OCI-LY7 (cell line): ENCODE measurements around the gene ZDHHC9.

Experiments used
- CTCF ChIP-seq: fragments of 200-600 bp; sonication (generic); conservative IDR thresholded peaks from 2 replicates; pipeline ENCODE4 v1.5.1; 2014; ENCODE audit warnings: mild to moderate bottlenecking, antibody characterized with exemption, low read length, moderate library complexity, mixed read lengths
- EZH2phosphoT487 ChIP-seq: fragments of 200-600 bp; sonication (generic); IDR thresholded peaks from 2 replicates; pipeline ENCODE4 v1.6.1; 2018; ENCODE audit warnings: low read depth, borderline replicate concordance, mild to moderate bottlenecking, mixed run types, antibody characterized with exemption, low read length, moderate library complexity, mixed read lengths

- no peak for TF ChIP-seq CTCF
- TF ChIP-seq EZH2phosphoT487: no peak
Measured at GRCh38 chrX:129843459-129844306, at the start of gene ZDHHC9.
